Adipose tissue (tissue), 3 donors: ENCODE measurements around the gene FKBP14. TPM values are rescaled to one million over a fixed set of nuclear protein-coding genes. Genes with fewer than 3 reads are reported as not detected.
A peak's percentile ranks its signal among the peaks of the same experiment; 100 is the strongest.

Source experiments
- H3K27ac ChIP-seq: one replicate; pipeline ENCODE4 v1.5.1; 2013; ENCODE audit warnings: low read depth, low read length
- WGBS, 3 donors: extraction: QIAGEN DNeasy Blood & Tissue Kit; methylation state at CpG; one replicate each; pipeline ENCODE4 v1.1.7; 2013; 5-methylcytosine and 5-hydroxymethylcytosine counted together
- polyA plus RNA-seq, 3 donors: library from polyadenylated mRNA; stranded (reverse); fragments of 200-250 nt; gene quantifications; one replicate each; pipeline ENCODE4 v1.2.3, GENCODE V29; 2013
- donor health status: healthy with polysubstance abuse.
- donor health status: Bipolar disorder and iron deficiency.
- donor health status: healthy.

The FKBP14 gene
- polyA plus RNA-seq, 3 donors: 3.1 to 4.5 (median 3.7) TPM

DNA sequence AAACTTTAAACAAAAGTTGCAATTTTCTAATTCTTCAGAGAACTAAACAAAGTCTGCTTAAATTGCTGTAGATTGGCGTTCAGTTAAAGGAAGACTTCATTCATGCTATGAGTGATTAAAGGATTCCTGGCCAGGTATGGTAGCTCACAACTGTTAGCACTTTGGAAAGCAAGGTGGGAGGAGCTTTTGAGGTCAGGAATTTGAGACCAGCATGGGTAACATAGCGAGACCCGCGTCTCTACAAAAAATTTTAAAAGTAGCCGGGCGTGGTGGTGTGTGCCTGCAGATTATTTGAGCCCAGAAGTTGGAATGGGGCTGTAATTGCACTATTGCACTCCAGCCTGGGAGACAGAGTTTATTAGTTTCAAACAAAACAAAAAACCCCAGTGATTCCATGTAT, 23.4 kb downstream of the FKBP14 start:
- H3K27ac ChIP-seq: no peak overlapping the region
- WGBS, 3 donors: 61 to 81% (median 77%) methylated on average over 6 of the region's 6 CpGs

DNA sequence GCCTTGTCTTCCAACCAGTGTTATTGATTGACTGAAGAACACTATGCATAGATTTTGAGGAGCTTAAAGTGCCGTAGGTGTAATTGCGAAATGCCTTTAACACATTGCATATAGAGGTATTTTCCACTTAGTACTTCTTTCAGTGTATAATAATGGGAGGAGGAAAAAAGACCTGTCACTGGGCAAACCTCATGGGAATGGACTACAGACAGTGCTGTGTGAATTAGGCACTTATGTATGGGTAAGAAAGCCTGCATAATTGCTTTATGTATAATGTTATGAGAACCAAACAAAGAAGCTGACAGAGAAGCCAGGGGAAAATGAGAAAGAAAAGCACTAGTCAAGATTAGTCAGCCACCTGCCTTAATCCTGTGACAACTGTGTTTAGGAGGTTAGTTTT, 24.5 kb downstream of the FKBP14 start:
- no peak overlapping the region for H3K27ac ChIP-seq
- 79 to 94% (median 85%) methylated on average over 2 of the region's 2 CpGs for WGBS, 3 donors

DNA sequence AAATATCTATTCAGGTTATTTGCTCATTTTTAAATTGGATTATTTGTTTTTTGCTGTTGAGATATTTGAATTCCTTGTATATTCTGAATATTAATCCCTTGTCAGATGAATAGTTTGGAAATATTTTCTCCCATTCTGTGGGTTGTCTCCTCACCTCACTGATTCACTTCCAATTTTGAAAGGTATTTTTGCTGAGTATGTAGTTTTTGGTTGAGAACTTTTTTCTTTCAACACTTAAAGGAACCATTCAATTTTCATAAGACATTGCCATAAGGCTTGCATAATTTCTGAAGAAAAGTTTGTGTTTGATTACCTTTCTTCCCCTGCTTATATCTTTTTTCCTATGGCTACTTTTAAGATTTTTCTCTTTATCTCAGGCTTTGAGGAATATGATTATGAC, 28.0 kb downstream of the FKBP14 start:
- H3K27ac ChIP-seq: no peak overlapping the region

DNA sequence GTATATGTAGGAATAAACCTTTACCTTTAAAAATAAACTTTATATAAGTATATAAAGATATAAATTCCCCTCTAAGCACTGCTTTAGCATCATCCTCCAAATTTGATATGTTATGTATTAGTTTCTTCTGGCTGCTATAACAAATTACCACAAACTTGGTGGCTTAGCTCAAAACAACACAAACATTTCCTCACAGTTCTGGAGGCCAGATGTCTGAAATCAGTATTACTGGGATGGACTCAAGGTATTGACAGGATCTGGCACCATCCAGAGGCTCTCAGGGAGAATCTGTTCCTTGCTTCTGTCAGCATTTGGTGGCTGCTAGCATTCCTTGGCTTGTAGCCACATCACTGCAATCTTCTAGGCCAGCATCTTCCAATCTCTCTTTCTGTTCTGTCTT, 30.2 kb downstream of the FKBP14 start:
- H3K27ac ChIP-seq: no peak overlapping the region

GRCh38 chr7:29995652-29996051, 30.9 kb downstream of the FKBP14 start:
- H3K27ac ChIP-seq: no peak overlapping the region

DNA sequence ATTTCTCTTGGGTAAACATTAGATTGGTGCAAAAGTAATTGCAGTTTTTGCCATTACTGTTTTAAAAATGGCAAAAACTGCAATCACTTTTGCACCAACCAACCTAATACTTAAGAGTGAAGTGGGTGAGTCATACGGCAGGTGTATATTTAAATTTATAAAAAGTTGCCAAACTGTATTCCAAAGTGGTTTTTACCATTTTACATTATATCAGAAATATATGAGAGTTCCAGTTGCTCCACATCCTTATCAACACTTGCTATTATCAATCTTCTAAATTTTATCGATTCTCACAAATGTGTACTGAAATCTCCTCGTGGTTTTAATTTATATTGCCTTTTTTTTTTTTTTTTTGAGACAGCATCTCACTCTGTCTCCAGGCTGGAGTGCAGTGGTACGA, 33.4 kb downstream of the FKBP14 start:
- H3K27ac ChIP-seq: no peak overlapping the region
- 84 to 94% (median 89%) methylated on average over 4 of the region's 4 CpGs for WGBS, 3 donors

DNA sequence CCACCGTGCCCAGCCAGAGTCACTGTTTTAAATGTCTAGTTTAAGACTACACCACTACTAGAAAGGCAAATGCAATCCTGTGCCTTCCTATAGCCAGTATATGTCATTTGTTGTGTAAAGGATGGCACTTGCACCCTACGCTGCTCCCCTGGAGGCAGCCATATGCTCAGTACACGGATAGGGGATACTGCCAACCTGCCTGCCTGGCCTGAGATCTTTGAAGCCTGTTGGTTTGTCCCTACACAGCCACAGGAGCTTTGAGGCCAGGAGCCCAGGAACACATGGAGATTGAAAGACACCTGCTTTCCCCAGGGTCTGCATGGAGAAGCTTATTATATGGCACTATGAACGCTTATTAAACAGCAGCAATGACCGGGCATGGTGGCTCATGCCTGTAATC, 34.6 kb downstream of the FKBP14 start:
- 97 to 98% (median 98%) methylated on average over 5 of the region's 5 CpGs for WGBS, 3 donors
- H3K27ac ChIP-seq: no peak overlapping the region

DNA sequence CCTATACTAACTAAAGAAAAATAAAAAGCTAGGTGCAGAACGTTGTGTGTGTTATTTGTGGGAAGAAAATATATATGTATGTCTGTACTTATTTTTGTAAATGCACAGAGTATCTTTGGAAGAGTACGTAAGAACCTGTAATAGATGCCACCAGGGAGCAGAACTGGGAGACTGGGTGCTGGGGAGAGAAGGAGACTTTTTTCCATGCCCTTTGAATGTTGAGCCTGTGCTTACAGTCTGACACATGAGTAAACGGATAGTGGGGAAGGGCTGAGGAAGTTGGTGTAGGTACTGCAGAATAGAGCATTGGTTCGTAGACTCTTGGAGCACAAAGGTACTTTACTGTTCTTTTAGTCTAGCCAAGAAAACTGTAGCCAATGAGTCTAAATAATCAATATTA, 35.6 kb downstream of the FKBP14 start:
- WGBS, 3 donors: 68 to 87% (median 82%) methylated on average over 4 of the region's 4 CpGs
- H3K27ac ChIP-seq: no peak overlapping the region

DNA sequence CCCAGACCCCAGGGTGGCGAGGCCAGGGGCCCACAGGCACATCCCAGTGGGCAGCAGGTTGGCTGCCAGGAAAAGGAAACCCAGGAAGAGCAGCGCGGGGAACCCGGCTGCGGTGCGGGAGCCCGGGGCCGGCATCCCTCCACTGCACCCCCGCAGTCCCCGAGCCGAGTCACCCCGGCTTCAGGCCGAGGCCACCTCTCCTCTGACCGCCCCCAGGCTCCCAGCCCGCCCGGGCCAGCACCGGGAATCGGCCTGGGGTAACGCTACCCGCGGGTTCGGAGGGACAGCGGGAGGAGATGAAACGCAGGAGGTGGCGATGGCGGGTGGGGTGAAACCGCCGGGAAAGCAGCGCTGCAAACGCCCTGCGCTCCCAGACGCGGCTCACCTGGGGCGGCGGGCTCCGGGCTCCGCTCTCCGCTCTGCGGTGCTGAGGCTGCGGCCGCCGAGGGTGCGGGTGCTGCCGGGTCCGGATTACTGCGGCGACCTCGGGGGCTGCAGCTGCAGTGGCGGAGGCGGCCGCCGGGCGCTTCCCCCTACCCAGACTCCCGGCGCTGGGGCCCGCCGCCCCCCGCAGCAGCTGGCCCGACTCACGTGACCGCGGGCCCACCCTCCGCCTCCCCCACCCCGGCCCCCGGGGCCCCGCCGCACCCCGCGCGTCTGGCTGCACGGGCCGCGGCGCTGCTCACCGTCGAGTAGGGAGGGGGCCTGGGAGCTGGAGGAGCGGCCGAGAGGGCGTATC, 37.1 kb downstream of the FKBP14 start, which contains the start of gene SCRN1:
Gene SCRN1, minus strand, starts transcription at position 545 of the 739 bp plus-strand sequence. CDS start 20,734 bp downstream, outside the sequence.
- H3K27ac ChIP-seq: peak within 1 kb of the TSS; percentile 11
- 0 to 1% (median 0%) methylated on average over 72 to 79 of the region's 79 CpGs for WGBS, 3 donors

- 9% methylated on average over 66 to 75 of the region's 75 CpGs for WGBS, 3 donors
Observed at GRCh38 chr7:29988424-29989256, 37.9 kb downstream of the FKBP14 start.

DNA sequence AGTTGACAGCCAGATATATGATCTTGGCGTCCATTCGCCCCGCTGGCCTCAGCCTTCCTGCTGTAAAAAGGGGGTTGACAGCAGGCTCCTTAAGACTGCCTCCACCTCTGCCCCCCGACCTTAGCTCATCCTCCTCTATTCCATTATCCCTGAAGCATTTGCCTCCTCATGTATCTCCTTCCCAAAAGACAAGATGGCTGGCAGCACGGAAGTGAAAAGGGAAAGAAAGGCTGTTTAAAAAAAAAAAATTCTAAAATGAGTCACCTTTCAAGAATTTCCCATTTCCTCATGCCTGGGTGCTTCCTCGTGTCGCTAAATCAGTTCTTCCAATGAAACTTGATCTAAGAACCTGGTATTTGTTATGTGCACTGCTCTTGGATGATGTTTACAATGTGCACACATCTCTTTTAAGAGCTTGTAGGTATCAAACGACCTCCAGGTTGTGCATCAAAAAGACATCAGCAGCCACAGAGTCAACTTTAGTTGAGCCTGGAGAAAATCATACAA, 38.6 kb downstream of the FKBP14 start:
- WGBS, 3 donors: 44 to 55% (median 50%) methylated on average over 8 of the region's 8 CpGs

More at GRCh38 chr7:29988424-29989256, 37.9 kb downstream of the FKBP14 start:
- peak overlapping the region; percentile 11 for H3K27ac ChIP-seq

DNA sequence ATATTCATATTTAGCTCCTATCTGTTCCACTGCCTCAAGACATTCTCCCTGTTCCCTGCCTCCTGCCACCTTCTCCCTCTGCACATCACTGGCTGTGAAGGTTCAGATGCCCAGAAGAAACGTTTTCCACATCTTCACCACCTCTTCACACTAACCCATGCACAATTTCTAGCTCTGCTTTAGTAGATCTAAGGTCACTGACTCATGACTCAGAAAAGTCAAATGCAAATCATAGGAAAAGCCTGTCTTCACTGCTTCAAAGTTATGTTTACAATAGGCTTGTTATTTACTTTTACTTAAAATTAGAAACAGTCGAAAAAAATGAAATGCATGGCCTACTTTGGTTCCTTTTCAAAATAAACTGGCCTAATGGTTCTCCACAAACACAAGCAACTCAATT, 39.4 kb downstream of the FKBP14 start:
- no peak overlapping the region for H3K27ac ChIP-seq
- 24 to 71% (median 54%) methylated on average over 2 of the region's 2 CpGs for WGBS, 3 donors

More for the DNA sequence above, 38.6 kb downstream of the FKBP14 start:
- no peak overlapping the region for H3K27ac ChIP-seq

DNA sequence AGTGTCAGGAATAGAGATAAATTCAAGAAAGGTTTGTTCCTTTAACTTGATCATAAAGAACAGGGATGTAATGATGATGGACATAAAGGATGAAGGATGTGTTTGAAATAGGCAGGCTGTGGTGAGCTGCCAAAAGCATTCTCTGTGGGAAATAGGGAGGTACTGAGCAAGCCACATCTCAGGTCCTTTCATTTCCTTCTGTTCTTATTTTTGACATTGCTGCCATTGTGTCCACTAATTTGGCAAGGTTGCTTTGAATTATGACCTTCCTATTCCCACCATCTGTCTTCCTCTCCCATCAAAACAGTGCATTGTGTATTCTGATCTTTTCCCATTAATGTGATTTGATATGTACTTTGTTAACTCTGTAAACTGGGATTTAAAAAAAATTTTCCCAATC, 46.4 kb downstream of the FKBP14 start:
- H3K27ac ChIP-seq: no peak overlapping the region

DNA sequence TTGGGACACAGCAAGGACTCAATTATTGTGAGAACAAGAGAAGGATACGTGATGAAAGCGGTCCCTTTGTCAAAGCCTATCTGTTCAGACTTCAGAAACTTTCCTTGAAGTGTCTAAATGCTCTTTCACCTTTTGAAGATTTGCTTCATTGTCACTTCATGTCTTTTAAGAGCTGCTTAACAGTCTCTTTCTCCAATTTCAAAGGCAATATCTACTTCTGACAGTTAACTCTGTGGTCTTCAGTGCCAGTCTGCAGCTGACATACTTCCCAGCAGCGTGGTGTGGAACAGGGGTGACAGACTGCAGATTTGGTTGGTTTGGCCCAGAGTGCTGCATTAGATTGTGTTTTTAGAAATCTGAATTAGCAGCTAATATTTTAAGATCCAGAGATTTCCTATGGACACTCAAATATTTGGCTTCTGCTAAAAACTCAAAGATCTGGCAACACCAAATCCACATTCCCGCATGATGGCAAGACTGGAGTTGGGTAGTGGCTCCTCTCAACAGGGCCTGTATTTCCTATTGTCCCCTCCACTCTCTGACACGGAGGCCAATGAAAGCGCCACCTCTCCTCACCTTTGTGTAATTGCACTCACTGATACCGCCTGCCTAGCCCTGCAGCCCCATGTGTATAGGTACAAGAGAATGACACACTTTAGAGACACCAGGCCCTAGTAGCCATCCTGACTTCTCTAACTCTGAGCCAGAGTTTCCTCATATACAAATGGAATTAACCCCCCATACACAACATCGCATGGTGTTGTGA, 48.4 kb downstream of the FKBP14 start:
- H3K27ac ChIP-seq: no peak overlapping the region
- 49 to 94% (median 90%) methylated on average over 8 of the region's 8 CpGs for WGBS, 3 donors

- no peak overlapping the region for H3K27ac ChIP-seq
- WGBS, 3 donors: 60 to 91% (median 74%) methylated on average over 6 of the region's 6 CpGs
Observed at GRCh38 chr7:29976673-29977415, 49.7 kb downstream of the FKBP14 start.

DNA sequence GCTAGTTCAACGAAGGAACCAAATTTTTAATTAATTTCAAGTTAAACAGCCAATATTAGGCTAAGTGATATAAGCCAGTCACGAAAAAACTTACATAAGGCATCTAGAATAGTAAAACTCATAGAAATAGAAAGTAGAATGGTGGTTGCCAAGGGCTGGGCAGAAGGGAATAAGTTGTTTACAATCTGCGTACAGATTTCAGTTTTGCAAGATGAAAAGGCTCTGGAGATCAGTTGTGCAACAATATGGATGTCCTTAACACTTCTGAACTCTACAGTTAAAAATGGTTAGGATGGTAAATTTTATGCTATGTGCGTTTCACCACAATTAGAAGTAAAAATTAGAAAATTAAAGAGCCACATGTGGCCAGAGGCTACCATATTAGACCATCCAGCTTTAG, 50.2 kb downstream of the FKBP14 start:
- WGBS, 3 donors: 56 to 85% (median 57%) methylated on average over 4 of the region's 4 CpGs
- no peak overlapping the region for H3K27ac ChIP-seq

- WGBS, 3 donors: 83 to 90% (median 87%) methylated on average over 1 of the region's 1 CpG
- no peak overlapping the region for H3K27ac ChIP-seq
Observed at GRCh38 chr7:29975561-29975960, 50.9 kb downstream of the FKBP14 start.

- no peak overlapping the region for H3K27ac ChIP-seq
- 55 to 86% (median 59%) methylated on average over 3 of the region's 3 CpGs for WGBS, 3 donors
Observed at GRCh38 chr7:29974286-29974685, 52.2 kb downstream of the FKBP14 start.
